NCI-H2029 treated with DMSO at 0.1 percent for 48 hours (cell line): Measurements from ENCODE around the gene CHST8.
"Not testable (repeated sequence)": the region's sequence is repeated elsewhere in the genome, so short reads cannot be mapped to it uniquely, and the experiment has no call there.

Experiments
- DNase-seq: peaks from one replicate; lab custom pipeline; 2025; lab: John Stamatoyannopoulos, UW

Gene CHST8

GRCh38 chr19:33618363-33618762 is 3.4 kb upstream of the CHST8 start:
- not testable (repeated sequence) for DNase-seq

DNA sequence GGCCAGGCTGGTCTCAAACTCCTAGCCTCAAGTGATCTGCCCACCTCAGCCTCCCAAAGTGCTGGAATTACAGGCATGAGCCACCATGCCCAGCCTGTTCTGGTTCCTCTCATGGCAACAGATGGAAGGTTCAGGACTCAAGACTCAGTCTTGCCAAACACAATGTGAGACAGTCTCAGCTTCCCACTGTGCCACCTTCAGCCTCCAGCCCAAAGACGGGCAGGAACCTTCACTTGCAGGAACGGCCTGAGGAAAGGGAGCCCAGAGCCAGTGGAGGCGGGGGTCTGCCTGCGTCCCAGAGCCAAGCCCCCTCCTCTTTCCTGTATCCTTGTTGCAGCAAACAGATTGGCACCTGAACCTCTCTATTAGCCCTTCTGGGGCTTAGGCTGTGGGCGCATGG is 2.9 kb upstream of the CHST8 start:
- DNase-seq: no peak

GRCh38 chr19:33620611-33621010 is 1.1 kb upstream of the CHST8 start:
- DNase-seq: no peak

DNA sequence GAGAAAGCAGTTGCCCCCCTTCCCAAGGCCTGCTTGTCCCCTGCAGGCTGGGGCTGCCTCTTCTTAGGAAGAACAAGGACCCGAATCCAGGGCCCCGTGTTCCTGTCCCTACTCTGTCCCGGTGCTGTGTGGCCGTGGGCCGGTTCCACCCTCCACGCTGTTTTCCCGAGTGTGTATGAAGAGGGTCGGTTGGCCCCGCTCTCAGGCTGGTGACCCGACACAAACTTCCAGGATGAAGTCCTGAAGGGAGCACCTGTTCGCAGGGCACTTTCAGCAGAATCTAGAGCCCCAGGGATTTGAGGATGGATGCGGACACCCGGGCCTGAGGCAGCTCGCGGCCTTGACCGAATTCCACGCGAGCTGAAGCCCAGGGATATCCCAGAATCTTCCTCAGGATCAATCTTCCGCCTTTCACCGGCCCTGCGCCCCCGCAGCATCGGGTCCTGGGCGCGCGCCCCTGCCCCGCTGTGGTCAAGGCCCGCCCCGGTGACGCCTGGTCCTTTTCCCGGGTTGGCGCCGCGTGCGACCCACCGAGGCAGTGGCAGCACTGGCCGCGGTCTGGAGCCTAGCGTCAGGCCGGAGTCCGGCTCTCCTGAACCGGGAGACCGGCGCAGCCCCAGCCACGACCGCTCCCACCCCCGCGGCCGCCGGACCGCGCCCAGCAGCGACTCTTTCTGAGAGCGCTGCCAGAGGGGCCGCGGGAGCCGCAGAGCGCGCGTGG is 528 bp upstream of the CHST8 start:
- no peak for DNase-seq

- no peak for DNase-seq
Observed at GRCh38 chr19:33622505-33622808, 704 bp downstream of the CHST8 start.

- DNase-seq: no peak
Observed at GRCh38 chr19:33622809-33623511, 1.2 kb downstream of the CHST8 start.

DNA sequence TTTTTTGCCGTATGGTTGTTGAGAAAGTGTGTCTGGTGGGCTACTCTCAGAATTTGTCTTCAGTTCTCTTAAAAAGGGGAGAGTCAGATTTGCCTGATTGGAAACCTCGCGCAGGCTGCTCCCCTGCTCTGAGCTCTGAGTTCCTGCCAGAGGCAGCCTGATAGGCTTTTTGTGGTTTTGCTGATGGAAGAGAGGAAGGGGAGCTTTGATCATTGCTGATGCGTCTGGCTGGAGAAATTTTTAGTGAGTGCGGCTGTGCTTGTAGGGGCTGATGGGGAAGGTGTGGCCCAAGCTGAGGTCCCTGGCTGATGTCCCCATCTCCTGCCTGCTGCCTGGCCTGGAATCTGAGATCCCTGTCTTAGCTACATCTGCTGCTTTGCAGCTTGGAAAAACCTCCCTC is 2.8 kb downstream of the CHST8 start:
- DNase-seq: no peak

DNA sequence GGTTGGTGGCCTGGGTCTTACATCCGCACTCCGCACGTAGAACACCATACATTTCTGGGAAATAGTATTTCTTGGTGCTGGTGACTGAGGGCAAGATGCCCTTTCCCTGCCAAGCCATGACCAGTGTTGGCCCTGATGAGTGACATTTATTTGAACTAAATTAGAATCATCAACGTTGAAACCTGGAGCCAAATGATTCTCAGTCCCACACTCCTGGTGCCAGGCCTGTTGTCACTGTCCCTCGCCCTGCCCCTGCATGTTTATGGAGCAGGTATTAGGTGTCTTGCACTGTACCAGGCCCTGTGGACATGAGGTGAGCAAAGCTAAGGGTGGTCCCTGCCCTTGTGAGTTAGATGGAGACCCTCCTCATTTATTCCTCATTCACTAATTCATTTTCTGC is 5.8 kb downstream of the CHST8 start:
- DNase-seq: no peak

GRCh38 chr19:33627962-33628839 is 6.4 kb downstream of the CHST8 start:
- no peak for DNase-seq

DNA sequence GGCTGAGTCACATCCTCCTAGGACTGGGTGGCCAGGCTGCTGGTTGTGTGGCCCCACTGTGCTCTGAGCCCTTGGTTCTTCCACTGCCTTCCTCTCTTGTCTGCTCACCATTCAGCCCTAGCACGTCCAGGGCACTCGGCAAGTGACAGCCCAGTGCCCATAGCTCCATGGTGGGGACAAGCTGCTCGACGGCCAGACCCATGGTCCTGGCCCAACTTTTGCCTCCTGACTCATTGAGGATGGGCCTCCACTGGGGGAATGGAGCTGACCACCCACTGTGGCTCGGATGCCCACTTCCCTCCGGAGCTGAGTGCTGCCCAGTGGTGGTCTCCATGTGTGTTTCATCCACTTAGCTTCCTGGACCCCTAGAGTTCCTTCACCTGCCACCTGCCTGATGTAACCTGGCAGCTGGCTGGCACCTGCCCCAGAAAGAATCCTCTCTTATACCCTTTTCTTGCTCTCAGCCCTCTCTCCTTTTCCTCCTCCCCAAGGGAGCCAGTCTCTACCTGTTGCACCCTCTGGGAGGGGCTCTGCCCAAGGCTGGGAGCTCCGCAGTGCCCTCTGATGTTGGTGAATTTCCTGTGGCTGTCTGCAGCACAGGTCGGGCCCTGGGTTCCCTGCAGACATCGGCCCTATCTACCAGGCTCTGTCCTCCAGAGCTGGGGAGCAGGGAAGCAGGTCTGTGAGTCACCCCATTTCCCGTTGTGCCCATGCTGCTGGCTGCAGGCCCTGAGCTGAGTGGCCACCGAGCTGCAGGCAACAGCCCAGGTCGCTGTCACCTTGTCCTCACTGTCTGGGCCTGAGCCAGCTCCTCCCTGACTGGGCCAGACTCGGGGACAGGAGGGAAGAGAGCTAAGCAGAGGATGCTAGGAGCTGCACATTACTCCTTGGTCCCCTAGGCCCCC is 7.4 kb downstream of the CHST8 start:
- DNase-seq: no peak

DNA sequence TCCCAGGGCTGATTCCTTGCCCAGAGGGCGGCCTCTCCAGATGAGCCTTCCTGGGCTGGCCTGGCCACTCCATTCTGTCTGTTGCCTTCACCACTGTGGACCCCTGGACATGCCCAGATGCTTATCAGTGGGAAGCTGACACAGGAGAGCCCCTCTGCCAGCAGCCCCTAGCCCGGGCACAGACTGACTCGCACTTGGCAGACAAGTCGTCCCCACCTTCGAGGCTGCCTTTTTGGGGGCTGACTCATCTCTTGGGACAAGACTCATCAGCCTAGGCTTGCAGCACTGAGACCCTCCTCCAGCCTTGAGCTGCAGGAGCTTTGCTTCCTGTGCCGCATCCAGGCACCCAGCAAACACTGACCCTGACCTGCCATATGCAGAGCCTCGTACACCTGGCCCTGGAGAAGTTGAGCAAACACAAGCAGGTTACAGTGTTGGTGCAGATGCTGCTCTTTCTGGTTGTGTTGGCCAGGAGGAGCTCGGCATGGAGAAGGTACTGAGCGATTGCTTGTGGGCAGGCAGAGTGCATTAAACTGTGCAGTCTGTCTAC is 8.1 kb downstream of the CHST8 start:
- no peak for DNase-seq

- DNase-seq: no peak
Observed at GRCh38 chr19:33630880-33631608, 9.3 kb downstream of the CHST8 start.

DNA sequence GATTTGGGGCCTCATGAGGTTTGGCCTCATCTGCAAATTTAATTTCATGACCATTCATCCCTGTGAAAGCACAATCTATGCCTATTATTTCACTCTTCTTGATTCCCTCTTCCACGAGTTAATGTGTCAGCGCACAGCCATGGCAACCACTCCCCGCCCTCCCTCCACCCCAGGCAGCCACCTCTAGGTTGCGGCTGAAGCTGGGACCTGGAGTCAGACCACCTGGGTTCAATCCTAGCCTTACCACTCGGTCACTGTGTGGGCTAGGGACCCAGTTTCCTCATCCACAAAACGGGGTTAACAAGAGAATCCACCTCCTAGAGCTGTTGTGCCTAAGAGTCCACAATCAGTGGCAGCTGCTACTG is 9.8 kb downstream of the CHST8 start:
- DNase-seq: no peak

DNA sequence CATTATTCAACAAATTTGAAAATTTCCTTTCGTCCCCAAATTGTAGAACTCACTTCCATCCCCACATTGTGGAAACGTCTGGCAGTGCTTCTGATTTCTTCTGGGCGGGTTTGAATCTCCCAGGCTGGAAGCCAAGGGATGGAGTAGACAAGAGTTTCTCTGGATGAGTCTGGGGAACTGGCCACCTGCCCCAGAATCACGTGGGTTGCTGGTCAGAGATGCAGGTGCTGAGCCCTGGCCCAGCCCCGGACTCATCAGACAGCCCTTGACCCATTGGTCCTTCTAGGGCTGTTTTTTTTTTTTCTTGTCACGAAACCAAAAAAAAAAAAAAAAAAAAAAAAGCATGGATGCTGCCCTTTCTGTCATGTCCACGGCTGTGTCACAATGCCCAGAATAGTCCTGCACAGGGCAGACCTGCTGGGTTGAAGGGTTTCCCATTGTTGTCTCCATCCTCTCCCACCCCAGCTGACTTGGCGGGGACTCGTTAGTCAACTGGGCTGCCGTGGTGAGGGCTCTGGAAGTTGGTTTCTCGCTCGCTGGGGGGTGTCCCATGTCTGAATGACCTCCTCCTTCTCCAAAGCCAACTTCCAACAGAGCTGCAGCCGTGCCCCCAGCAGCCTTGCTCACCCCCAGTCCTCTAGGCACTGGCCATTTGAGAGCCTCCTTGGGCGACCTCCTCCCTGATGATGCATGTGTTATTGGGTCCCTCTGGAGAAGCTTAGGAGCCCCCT is 12.8 kb downstream of the CHST8 start:
- no peak for DNase-seq

GRCh38 chr19:33638167-33639034 is 16.6 kb downstream of the CHST8 start:
- DNase-seq: no peak

GRCh38 chr19:33639035-33639681 is 17.4 kb downstream of the CHST8 start:
- DNase-seq: no peak

- no peak for DNase-seq
Observed at GRCh38 chr19:33640773-33641172, 19.0 kb downstream of the CHST8 start.

DNA sequence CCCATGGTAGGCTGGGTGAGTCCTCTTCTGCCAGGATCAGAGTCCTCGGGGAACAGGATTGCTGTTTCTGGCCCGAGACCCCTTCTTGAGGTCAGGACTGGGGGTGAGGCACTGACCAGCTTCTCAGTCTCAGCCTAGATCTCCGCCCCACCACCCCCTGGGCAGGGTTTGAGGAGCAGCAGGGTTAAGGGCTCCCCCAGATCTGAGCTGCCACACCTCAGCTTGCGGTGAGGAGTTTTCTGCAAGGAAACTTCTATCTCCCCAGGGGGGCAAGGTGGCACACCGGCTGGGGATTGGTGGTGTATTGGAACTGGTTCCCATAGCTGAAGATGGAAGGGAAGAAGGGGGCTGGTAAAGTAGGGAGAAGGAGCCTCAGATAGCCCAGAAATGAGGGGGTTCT is 19.5 kb downstream of the CHST8 start:
- no peak for DNase-seq

GRCh38 chr19:33641956-33642498 is 20.3 kb downstream of the CHST8 start:
- no peak for DNase-seq
